GM19099 (cell line): ENCODE measurements around the gene TRIO.

Experiments used
- POLR2A ChIP-seq: IDR thresholded peaks from 3 replicates; pipeline ENCODE4 v1.6.1; 2011; ENCODE audit warnings: low read depth; ENCODE audit not compliant: insufficient read length; ENCODE audit errors: extremely low read depth

TRIO gene

GRCh38 chr5:14497311-14497710, 354.2 kb downstream of the TRIO start:
- no peak for TF ChIP-seq POLR2A

DNA sequence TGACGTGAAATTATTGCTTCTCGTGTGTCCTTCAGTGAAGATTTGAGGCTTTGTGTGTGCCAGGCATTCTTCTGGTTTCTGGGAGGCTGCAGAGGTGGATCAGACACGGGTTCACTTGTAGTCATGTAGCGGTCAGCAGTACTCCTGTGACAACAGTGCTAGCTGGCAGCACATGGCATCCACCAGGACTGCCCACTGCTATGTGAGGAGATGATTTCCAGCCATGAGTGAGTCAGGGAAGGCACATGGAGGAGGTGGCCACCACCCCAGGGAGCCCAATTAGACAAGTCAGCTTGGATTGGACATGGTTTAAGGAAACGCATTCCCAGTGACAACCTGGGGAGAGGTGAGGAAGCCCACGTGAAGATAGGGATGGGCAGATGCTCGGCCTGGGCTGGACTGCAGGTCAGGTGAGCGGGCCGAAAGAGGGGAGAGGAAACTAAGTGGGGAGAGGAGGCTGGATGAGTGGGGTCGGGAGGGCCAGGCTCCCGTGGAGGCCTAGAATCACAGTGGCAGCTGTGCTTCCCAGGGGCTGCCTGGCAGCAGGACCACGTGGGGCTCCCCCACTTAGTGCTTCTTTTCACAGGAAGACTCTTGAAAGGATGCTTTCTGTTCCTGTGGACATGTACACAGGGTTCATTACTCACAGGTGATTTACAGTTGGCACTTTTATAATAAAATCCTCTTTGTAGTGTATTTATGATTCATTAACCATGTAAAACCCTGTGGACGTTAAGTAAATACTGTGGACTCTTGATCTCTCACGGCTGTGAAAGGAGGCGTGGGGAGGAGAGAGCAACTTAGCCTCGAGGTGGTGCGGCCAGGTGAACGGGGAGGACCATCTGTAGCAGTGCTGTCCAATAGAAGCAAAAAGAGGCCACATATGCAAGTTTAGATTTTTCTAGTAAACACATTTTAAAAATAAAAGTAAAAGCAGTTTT, 358.5 kb downstream of the TRIO start:
- no peak for TF ChIP-seq POLR2A

- TF ChIP-seq POLR2A, result no peak
Observed at GRCh38 chr5:14502294-14502690, 359.1 kb downstream of the TRIO start.

GRCh38 chr5:14503017-14503680, 360.0 kb downstream of the TRIO start:
- no peak for TF ChIP-seq POLR2A

DNA sequence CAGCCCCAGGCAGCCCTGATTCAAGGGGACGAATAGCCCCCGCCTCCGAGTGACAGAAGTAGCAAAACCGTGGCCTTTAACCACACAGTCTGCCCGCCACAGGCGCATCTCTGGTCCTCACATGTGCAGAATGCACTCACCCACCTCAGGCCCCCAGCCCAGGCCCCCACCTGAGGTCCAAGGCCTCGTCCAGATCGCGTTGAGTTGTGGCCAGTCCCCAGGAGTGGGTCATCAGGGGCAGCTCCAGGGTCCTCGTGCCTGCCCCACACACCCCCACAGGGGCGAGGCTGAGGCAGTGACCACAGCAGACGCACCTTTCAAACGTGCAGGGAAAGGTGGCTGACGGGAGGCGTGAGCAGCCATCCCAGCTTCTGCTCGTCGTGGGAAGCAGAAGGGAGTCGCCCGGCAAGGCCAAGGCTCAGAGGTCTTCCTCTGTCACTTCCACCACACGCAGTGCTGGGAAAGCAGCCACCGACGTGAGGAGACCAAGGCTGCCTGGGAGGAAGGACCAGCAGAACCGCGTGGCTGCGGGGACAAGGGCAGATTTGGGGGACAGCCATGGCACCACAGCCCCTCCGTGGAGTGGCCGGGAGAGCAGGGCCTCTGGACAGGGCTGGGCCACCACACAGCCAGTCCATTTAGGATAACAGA, 360.7 kb downstream of the TRIO start:
- TF ChIP-seq POLR2A, result no peak

DNA sequence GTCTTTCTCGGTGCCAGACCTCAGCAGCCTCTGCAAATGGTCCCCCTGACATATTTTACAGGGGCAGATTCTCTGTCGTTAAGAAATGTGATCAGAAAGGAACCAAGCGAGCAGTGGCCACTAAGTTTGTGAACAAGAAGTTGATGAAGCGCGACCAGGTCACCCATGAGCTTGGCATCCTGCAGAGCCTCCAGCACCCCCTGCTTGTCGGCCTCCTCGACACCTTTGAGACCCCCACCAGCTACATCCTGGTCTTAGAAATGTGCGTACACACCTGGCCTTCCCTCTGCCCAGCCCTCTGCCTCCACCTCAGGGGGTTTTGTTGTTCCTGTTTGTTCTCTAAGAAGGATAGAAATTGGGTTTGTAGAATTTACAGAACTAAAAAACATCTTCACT, 361.2 kb downstream of the TRIO start:
- TF ChIP-seq POLR2A, result no peak

DNA sequence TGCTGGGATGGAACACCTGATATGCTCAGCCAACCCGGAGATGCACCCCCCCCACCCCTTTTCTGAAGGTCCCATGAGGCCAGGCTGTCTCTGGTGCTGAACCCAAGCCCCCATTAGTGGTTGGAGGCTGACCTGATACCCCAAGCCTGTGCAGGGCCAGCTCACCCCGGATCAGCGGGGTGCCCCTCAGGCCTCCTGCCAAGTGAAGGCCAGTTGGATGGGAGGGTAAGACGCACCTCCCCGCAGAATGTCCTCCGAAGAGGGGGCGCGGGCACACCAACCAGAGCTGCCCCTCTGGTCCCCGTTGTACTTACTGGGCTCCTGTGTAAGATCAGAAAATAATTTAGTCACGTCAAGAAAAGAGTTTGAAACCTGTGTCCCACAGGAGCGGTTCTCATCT, 361.7 kb downstream of the TRIO start:
- TF ChIP-seq POLR2A, result no peak

- no peak for TF ChIP-seq POLR2A
Observed at GRCh38 chr5:14505310-14506139, 362.4 kb downstream of the TRIO start.

- TF ChIP-seq POLR2A, result no peak
Observed at GRCh38 chr5:14506140-14506538, 363.0 kb downstream of the TRIO start.

- no peak for TF ChIP-seq POLR2A
Observed at GRCh38 chr5:14506661-14507060, 363.5 kb downstream of the TRIO start.

GRCh38 chr5:14507156-14507941, 364.2 kb downstream of the TRIO start:
- no peak for TF ChIP-seq POLR2A

- no peak for TF ChIP-seq POLR2A
Observed at GRCh38 chr5:14508046-14508445, 364.9 kb downstream of the TRIO start.

DNA sequence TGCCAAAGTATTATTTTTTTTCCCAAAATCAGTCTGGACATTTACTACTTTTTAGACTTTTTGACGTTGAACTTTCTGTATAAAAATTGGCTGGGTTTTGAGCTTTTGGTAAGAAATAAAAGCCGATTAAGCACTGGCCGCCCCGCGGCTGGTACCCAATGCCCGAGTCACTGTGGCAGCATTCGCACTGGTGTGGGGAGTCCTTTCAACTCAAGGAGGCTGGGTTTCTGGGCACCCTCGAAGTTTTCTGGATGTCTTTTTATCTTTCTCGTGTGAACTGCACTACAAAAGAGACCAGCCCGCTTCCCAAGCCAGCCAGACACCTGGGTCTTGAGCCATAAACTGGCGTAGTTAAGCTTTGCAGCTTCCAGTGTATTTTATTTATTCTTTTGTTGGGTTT, 366.4 kb downstream of the TRIO start:
- no peak for TF ChIP-seq POLR2A

DNA sequence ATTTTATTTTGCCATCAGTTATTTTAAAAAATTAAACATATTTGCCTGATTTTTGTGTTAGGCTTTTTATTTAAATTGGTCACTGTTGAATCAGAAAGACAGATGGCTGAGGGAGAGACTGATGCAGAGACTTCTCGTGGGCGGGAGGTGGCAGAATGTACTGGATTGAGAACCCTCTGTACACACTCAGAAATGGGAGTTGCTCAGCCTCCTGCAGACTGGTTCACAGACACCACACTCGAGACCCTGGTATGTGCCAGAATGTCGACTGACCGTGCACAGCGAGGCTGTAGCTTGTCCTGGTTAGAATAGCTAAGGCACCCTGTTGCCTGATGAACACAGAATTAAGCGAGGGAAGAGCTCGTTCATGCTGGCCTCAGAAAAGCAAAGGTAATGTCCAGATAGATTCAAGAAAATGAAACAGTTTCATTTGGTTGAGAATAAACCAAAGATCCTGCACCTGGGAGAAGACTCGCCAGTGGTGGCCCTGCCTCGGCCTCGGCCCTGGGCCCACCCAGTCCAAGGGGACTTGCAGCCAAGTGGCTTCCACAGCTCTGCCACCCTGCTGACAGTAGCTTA, 367.1 kb downstream of the TRIO start:
- TF ChIP-seq POLR2A, result no peak
